Measurements from ENCODE around the gene SIVA1.

The SIVA1 gene

GRCh38 chr14:104771374-104771773, 18.4 kb downstream of the SIVA1 start:
- DNase-seq (ENCODE audit: low read depth in 3 of 3): no peak

DNA sequence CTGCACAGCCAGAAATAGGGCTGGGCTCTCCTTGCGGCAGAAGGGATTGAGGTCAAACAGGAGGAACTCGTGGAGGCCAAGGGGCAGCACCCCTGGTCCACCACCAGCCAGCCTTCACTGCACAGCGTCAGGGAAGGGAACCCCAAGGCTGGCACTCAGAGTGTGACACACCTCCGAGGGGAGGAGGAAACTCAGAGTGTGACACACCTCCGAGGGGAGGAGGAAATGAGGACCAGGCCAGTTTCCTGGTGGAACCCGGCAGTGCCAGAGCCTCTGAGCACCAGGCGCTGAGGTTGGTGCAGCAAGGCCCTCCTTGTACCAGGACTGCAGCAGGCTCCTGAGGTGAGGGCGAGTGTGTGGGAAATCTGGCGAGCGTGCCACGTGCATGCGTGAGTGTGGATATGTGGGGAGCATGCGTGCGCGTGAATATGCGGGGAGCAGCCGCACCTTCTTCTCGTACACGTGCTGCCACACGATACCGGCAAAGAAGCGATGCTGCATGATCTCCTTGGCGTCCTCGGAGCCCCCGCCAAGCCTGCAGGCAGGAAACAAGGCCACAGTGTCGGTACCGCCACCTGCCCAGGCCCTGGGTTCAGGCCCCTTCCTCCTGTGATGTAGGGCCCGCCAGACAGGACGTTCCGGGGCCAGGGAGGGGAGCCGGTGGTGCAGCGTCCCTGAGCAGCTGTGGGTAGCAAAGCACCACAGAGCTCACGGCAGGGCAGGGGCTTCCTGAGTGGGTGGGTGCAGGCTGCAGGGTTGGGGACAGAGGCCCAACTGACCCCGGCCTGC, 19.2 kb downstream of the SIVA1 start:
- DNase-seq (ENCODE audit: low read depth in 3 of 3): no peak

- no peak for DNase-seq (ENCODE audit: low read depth in 3 of 3)
Observed at GRCh38 chr14:104772707-104773504, 20.0 kb downstream of the SIVA1 start.

DNA sequence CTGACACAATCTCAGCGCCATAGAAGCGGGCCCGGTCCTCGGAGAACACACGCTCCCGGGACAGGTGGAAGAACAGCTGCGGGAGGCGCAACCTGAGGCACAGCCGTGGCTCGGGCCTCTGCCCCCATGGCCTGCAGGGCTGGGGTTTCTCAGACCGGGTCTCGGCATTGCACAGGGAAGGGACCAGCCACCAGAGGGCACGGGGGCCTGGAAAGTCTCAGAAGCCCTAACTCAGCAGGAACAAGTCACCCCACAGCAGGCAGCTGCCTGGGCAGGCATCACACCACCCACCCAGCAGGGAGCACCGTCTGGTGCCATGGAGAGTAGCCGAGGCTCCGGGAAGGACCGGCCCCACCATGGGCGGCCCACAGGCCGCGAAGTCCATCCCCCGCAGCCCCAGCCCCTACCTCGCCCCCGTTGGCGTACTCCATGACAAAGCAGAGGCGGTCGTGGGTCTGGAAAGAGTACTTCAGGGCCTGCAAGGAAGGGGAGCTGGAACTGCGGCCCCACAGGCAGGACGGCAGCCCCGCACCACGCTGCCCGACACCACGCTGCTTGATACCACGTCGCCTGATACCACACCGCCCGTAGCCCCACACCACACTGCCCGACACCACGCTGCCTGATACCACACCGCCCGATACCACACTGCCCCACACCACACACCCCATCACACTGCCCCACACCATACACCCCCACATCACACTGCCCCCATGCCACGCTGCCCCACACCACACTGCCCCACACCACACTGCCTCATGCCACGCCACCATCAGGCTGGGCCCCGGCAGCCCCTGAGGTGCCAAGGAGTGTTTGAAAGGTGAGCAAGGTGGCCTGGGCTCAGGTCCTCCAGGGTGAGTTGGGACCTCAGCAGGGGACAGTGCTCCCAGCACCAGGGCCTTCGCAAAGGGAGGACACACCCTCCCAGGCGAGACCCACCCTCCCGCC, 20.8 kb downstream of the SIVA1 start:
- no peak for DNase-seq (ENCODE audit: low read depth in 3 of 3)

GRCh38 chr14:104774453-104775072, 21.6 kb downstream of the SIVA1 start:
- DNase-seq (ENCODE audit: low read depth in 3 of 3): no peak

DNA sequence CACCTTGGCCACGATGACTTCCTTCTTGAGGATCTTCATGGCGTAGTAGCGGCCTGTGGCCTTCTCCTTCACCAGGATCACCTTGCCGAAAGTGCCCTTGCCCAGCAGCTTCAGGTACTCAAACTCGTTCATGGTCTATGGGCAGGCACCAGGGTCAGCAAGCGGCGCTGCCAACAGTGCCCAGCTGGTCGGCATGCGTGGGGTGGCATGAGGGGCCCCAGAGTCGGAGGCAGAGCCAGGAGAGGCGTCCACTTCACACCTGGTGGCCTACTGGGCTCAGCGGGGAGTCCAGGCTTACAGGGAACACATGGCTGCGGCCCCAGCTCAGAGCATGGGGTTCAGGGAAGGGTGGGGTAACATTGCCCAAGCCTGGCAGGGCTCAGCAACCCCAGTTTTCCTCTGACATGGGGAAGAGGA, 22.1 kb downstream of the SIVA1 start:
- DNase-seq (ENCODE audit: low read depth in 3 of 3): no peak

DNA sequence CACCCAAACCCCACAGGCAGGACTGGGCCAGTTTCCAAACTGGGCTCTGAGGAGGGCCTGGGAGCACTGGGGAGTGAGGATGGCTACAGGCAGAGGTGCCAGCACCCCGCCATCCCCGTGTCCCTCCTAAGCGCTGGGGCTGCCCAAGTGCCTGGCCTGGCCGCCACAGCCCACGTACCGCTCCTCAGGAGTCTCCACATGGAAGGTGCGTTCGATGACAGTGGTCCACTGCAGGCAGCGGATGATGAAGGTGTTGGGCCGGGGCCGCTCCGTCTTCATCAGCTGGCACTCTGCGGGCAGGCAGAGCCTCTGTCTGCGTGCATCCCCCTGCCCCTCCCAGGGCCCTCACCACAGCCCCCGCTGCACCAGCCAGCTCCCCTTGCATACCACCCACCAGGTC, 23.5 kb downstream of the SIVA1 start:
- DNase-seq (ENCODE audit: low read depth in 3 of 3): no peak

GRCh38 chr14:104776961-104777807, 24.2 kb downstream of the SIVA1 start:
- DNase-seq (ENCODE audit: low read depth in 3 of 3): no peak

DNA sequence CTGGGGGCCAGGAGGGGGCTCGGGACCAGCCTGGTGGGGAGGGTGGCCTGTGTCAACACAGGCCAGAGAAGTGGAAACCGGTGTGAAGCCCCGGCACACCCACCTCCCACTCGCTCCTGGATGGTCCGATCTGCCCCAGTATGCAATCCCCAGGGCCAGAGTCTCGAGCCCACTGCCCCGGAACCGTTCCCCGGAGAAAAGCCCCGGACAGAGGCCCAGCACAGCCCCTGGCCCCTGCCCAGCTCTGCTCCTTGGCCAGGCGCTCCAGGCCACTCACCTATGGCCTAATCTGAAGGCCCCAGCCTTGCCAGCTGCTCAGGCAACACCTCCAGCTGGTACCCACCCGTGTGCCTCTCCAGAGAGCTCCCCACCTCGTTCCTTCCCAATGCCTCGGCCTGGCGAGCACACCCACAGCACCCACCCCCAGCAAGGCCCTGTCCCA, 24.9 kb downstream of the SIVA1 start:
- no peak for DNase-seq (ENCODE audit: low read depth in 3 of 3)

DNA sequence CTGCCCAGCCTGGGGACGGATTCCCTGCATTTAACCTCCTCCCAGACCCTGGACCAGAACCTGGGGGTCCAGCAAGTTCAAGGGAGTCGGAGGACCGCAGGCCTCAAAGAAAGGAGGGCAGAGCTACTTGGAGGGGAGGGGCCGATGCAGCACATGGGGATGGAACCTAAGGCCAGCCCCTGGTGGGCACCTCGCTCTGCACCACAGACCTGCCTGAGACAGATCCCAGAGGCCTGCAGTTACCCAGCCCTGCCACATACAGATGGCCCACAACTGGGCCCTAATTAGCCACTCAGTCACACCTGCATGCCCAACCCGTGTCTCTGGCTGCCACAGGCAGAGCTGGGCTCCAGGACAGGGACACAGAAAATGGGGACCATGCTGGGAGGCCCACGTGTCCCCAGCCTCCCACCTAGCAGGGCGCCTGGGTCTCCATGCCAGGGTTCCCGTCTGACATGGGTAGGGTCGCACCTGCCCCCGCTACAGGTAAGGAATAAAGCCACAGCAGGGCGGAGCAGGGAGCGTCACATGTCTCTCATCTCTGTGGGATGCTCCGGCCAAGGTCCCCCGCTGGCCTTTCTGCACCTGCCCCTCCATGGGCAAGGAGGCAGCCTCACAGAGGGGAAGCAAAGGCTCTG, 25.9 kb downstream of the SIVA1 start:
- DNase-seq (ENCODE audit: low read depth in 3 of 3): no peak

DNA sequence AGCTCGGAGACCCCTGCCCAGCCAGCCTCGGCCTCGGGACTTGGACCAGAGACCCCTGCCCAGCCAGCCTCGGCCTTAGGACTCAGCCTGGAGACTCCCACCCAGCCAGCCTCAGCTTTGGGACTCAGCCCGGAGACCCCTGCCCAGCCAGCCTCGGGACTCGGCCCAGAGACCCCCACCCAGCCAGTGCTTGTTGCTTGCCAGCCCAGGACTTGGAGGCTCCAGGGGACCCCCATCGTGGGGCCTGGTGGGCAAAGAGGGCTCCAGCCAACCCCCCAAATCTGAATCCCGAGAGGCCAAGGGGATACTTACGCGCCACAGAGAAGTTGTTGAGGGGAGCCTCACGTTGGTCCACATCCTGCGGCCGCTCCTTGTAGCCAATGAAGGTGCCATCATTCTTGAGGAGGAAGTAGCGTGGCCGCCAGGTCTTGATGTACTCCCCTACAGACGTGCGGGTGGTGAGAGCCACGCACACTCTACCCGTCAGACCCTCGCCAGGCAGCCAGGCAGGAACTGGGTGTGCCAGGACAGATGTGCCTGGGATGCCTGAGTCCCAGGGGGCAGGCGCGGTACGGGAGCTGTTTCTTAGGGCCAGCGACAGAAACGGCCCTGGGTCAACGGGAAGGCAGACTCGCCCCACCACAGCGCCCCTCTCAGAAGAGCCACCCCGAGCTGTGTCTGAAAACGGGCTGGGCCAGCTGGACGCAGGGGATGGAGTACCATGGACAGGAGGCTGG, 27.0 kb downstream of the SIVA1 start:
- DNase-seq (ENCODE audit: low read depth in 3 of 3): no peak

DNA sequence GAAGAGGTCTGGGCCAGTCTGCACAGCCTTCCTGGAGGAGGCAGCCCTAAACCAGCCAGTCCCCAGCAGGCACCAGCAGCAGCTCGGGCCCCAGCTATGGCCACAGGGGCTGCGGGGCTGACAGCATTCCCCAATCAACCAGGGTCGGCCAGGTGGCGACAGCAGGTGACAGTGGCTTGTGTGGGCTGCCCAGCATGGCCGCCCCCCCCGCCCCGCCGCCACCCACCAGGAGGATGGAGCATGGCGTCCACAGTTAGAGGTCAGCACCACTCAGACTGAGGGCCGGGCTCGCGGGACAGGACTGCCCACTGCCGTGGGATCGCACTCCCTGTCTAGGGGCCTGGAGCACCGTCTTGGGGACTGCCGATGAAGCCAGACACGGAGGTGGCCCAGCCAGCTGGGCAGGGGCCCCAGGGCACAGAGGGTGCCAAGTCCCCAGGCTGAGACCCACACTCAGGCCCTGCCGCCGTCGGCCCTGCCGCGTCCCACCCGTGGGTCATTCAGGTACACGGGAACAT, 27.6 kb downstream of the SIVA1 start:
- DNase-seq (ENCODE audit: low read depth in 3 of 3): no peak

DNA sequence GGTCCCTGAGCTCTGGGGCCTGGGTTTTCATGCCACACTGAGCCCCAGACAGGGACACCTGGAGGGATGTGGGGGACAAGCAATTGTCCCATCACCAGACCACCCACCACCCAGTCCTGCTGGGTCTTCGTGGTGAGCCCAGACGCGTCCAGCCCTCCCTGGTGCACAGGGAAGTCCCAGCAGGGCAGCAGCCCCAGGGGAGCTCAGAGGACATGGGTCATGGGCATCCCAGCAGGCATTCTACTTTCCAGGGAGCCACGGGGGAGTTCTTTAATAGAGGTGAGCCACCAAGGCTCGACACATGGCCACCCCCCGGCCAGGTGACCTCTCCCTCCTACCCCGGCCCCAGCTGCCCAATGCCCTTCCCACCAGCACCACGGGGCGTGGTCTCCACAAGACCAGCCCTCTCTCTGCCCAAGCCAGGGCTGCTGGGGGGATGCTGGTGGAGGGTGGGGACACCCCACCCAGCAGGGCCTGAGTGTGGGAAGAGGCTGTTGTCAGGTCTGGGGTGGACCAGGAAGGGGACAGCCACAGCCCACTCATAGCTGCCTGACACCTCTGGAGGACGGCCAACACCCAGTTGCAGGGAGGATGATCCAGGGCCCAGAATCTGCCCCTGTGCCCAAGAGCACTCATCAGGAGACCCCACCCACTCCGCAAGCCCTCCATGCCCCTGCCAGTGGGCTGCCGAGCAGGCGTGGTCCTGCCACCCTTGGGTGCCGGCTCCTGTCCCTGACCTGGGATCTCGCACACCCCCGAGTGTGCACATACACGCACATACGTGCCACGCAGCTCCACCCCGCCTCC, 28.5 kb downstream of the SIVA1 start:
- DNase-seq (ENCODE audit: low read depth in 3 of 3): no peak

GRCh38 chr14:104782086-104782807, 29.3 kb downstream of the SIVA1 start:
- no peak for DNase-seq (ENCODE audit: low read depth in 3 of 3)

DNA sequence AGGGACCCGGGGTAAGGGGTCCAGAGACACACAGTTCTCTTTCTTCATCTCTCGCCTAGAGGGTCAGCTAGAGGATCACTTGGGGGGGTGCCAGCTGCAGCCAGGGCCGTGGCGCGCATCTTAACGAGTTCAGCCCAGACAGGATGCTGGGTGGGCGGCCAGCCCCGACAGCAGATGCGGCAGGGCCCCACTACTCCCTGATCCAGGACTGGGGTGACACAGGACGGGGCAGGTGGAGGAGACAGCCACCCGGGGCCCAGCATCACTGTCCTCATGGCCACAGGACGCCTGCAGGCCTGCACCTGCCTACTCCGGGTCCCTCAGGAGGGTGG, 29.8 kb downstream of the SIVA1 start:
- DNase-seq (ENCODE audit: low read depth in 3 of 3): no peak

- DNase-seq (ENCODE audit: low read depth in 3 of 3): no peak
Observed at GRCh38 chr14:104783484-104784217, 30.7 kb downstream of the SIVA1 start.

DNA sequence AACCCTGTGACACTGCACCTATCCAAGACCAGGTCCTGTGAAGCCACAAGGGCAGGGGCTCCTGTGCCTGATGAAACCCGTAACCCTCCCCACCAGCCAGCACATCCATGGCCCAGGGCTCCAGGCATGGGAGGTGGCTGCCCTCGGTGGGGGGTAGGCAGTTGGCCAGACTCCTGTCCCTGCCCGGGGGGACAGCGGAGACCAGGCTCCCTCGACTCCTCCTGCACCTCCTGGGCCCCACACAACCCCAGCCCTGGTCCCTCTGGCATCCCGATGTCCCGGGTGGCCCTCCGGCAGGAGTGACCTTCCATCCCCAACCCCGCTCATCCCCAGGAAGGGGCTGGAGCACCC, 31.2 kb downstream of the SIVA1 start:
- DNase-seq (ENCODE audit: low read depth in 3 of 3): no peak

Data from stimulated activated CD4-positive, alpha-beta T cell treated with anti-CD3 and anti-CD28 coated beads, TNF-alpha, amount 100 ng/mL, for 24 hours (primary cell).